KMS-11 (cell line): ENCODE results near the gene MAP2K2.
A peak's percentile ranks its signal among the peaks of the same experiment; 100 is the strongest.

Source experiments
- H2AFZ ChIP-seq: fragments of 200-600 bp; sonication (generic); 2 replicates; pipeline ENCODE4 v1.6.1; 2016; ENCODE audit warnings: antibody characterized with exemption, mixed run types, low read depth
- H3K27ac ChIP-seq: fragments of 200-600 bp; sonication (generic); 2 replicates; pipeline ENCODE4 v1.6.1; 2016; ENCODE audit warnings: mild to moderate bottlenecking, mixed run types
- H3K27me3 ChIP-seq: fragments of 200-600 bp; sonication (generic); 2 replicates; pipeline ENCODE4 v1.6.1; 2017; ENCODE audit warnings: mild to moderate bottlenecking, low read depth, mixed run types, moderate library complexity; ENCODE audit not compliant: insufficient read depth
- H3K36me3 ChIP-seq: fragments of 200-600 bp; sonication (generic); 2 replicates; pipeline ENCODE4 v1.6.1; 2017; ENCODE audit warnings: mild to moderate bottlenecking, mixed run types; ENCODE audit not compliant: insufficient read depth
- H3K4me1 ChIP-seq: fragments of 200-600 bp; sonication (generic); 2 replicates; pipeline ENCODE4 v1.6.1; 2016; ENCODE audit warnings: mild to moderate bottlenecking, low read depth, mixed run types; ENCODE audit not compliant: poor library complexity, severe bottlenecking
- H3K4me2 ChIP-seq: fragments of 200-600 bp; sonication (generic); 2 replicates; pipeline ENCODE4 v1.7.0; 2016; ENCODE audit warnings: mild to moderate bottlenecking, mixed run types
- H3K4me3 ChIP-seq: fragments of 200-600 bp; sonication (generic); IDR thresholded peaks from 2 replicates; pipeline ENCODE4 v1.6.1; 2017; ENCODE audit warnings: low read depth, low read length, mixed read lengths; ENCODE audit not compliant: insufficient read depth
- H3K79me2 ChIP-seq: fragments of 200-600 bp; sonication (generic); 2 replicates; pipeline ENCODE4 v1.6.1; 2016; ENCODE audit warnings: low read depth, mixed run types; ENCODE audit not compliant: insufficient read depth
- H3K9ac ChIP-seq: fragments of 200-600 bp; sonication (generic); 2 replicates; pipeline ENCODE4 v1.6.1; 2016; ENCODE audit warnings: mild to moderate bottlenecking, mixed run types
- H4K20me1 ChIP-seq: fragments of 200-600 bp; sonication (generic); 2 replicates; pipeline ENCODE4 v1.6.1; 2016; ENCODE audit warnings: mild to moderate bottlenecking, mixed run types; ENCODE audit not compliant: insufficient read depth
- TF ChIP-seq, protein P1 (sequence below): fragments of 200-600 bp; sonication (generic); conservative IDR thresholded peaks from 2 replicates; pipeline ENCODE4 v1.6.1; 2017; ENCODE audit warnings: low read depth, mild to moderate bottlenecking, antibody characterized with exemption, low read length, moderate library complexity, mixed read lengths

Gene MAP2K2

DNA sequence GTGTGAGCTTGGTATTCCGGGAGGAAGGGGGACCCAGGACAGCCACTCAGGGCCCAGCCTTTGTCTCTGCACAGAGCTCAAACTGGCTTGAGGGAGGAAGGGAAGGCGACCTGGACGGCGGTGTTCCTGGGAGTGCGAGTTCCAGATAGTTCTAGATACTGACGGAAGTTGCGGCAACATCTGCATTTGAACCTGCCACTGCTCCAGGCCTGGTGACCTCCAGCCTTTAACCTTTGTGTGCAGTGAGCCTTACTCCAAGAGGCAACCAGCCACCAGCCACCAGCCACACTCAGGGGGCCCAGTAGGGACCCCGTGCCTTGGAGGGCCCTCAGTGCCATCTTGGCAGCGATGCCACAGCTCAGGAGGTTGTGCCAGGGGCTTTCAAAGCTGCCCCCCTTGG is 41.8 kb downstream of the MAP2K2 start:
- H3K27ac ChIP-seq, result no peak overlapping the region
- no peak overlapping the region for H3K9ac ChIP-seq
- TF ChIP-seq, protein P1, sequence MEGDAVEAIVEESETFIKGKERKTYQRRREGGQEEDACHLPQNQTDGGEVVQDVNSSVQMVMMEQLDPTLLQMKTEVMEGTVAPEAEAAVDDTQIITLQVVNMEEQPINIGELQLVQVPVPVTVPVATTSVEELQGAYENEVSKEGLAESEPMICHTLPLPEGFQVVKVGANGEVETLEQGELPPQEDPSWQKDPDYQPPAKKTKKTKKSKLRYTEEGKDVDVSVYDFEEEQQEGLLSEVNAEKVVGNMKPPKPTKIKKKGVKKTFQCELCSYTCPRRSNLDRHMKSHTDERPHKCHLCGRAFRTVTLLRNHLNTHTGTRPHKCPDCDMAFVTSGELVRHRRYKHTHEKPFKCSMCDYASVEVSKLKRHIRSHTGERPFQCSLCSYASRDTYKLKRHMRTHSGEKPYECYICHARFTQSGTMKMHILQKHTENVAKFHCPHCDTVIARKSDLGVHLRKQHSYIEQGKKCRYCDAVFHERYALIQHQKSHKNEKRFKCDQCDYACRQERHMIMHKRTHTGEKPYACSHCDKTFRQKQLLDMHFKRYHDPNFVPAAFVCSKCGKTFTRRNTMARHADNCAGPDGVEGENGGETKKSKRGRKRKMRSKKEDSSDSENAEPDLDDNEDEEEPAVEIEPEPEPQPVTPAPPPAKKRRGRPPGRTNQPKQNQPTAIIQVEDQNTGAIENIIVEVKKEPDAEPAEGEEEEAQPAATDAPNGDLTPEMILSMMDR, result no peak
- H3K27me3 ChIP-seq, result no peaks in the 10 kb centered on the region
- no peak overlapping the region for H3K4me3 ChIP-seq
- H2AFZ ChIP-seq, result no peak overlapping the region
- H3K36me3 ChIP-seq, result no peaks in the 10 kb centered on the region
- H3K4me2 ChIP-seq, result no peak overlapping the region
- no peaks in the 10 kb centered on the region for H3K79me2 ChIP-seq
- peaks cover 15% of the 10 kb centered on the region for H3K4me1 ChIP-seq
- no peaks in the 10 kb centered on the region for H4K20me1 ChIP-seq

DNA sequence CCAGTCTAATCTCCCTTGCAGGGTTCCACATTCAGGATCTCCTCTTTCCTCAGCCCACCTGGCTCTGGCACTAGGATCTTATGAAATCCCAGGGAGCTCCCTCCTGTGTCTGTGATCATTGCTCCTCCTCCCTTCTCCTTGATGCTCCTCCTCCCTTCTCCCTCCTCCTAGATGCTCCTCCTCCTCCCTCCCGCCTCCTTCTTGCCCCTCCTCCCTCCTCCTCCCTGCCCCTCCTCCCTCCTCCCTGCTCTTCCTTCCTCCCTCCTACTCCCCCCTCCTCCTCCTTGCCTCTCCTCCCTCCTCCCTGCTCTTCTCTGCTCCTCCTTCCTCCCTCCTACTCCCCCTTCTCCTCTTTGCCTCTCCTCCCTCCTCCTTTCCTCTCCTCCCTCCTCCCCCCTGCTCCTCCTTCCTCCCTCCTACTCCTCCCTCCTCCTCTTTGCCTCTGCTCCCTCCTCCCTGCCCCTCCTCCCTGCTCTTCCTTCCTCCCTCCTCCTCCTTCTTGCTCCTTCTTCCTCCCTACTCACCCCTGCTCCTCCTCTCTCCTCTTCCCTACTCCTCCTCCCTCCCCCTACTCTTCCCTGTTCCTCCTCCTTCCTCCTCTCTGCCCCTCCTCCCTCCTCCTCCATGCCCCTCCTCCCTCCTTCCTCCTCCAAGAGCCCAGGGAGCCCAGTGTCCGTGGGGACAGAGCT is 42.3 kb downstream of the MAP2K2 start:
- Histone ChIP-seq H3K4me1 (peaks cover 21% of the 10 kb centered on the region), H3K27ac (no peak overlapping the region), H2AFZ (no peak overlapping the region), H3K36me3 (no peaks in the 10 kb centered on the region), H4K20me1 (no peaks in the 10 kb centered on the region), H3K27me3 (no peaks in the 10 kb centered on the region), H3K4me3 (no peak overlapping the region), H3K9ac (no peak overlapping the region), H3K79me2 (no peaks in the 10 kb centered on the region), H3K4me2 (no peak overlapping the region)
- TF ChIP-seq, protein P1, result no peak

DNA sequence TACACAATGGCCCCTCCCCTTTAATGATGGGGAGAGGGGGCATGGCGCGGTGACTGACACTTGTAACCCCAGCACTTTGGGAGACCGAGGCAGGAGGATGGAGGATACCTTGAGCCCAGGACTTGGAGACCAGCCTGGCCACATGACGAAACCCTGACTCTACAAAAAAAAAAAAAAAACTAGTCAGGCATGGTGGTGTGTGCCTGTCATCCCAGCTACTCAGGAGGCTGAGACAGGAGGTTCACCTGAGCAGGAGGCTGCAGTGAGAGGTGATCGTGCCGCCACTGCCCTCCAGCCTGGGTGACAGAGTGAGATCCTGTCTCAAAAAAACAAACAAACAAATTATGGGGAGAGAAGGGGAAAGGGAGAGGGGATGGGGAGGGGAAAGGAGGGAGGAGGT is 43.4 kb downstream of the MAP2K2 start:
- TF ChIP-seq, protein P1, result no peak
- no peaks in the 10 kb centered on the region for H3K27me3 ChIP-seq
- no peak overlapping the region for H3K9ac ChIP-seq
- H3K36me3 ChIP-seq, result no peaks in the 10 kb centered on the region
- peaks cover 21% of the 10 kb centered on the region for H3K4me1 ChIP-seq
- no peak overlapping the region for H3K4me3 ChIP-seq
- no peak overlapping the region for H3K4me2 ChIP-seq
- no peak overlapping the region for H2AFZ ChIP-seq
- no peak overlapping the region for H3K27ac ChIP-seq
- no peaks in the 10 kb centered on the region for H4K20me1 ChIP-seq
- H3K79me2 ChIP-seq, result no peaks in the 10 kb centered on the region

DNA sequence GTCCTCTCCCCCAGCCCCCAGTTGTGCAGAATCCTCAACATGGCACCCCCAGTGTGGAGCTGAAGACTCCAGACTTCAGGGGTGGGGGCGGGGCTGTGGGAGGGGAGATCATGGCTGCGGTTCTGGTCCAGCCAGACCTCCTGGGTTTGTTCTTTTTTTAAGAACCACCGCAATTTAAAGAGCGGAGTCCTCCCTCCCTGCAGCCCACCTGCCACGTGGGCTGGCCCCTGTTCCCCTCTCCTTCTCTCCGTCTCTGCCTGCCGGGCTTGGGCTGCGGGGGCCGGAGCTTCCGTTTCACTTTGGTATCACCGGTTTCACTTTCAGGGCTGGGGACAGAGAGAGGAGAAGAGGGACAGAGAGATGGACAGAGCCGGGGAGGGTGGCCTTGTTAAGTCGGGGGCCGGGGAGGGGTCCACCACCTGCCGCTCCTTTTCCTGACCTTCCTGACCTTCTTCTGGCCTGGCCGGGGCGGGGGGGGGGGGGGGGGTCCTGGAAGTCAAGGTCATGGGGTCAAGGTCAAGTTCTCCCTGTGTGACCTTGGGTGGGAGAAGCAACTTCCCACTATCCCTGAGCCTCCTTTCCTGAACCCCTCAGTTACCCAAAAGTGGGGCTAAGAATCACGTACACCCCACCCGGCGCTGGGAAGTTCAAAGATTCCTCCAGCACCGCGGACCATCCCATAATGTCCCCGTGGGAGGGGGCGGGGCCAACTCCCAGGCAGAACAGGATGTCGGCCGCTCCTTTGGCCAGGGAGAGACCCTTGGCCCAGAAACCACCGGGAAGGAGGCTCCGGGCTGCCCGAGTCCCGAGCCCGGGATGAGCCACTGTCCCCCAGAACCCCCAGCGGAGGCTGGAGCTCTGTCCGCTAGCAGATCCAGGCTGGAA is 45.9 kb downstream of the MAP2K2 start:
- peak overlapping the region; percentile 61; the same call in 1 of the 2 replicates for H3K9ac ChIP-seq
- H4K20me1 ChIP-seq, result no peaks in the 10 kb centered on the region
- H3K27me3 ChIP-seq, result 0 out of 2 replicates have a peak, but pooled peaks cover 5% of the 10 kb centered on the region
- peak overlapping the region; percentile 88 for H3K4me2 ChIP-seq
- TF ChIP-seq, protein P1, result no peak
- no peaks in the 10 kb centered on the region for H3K36me3 ChIP-seq
- no peak overlapping the region for H3K4me3 ChIP-seq
- H3K79me2 ChIP-seq, result no peaks in the 10 kb centered on the region
- H3K27ac ChIP-seq, result no peak overlapping the region
- H2AFZ ChIP-seq, result peak overlapping the region; percentile 82
- peaks cover 21% of the 10 kb centered on the region for H3K4me1 ChIP-seq
